Gastrocnemius medialis (tissue), 4 donors: ENCODE results near the gene ZFP36L2. TPM values are rescaled to one million over a fixed set of nuclear protein-coding genes. Genes with fewer than 3 reads are reported as not detected.

Experiments used
- ATAC-seq, 2 donors: fragments of 150-250 bp; one replicate each; pipeline ENCODE4 v1.9.1; 2016
- DNase-seq, 2 donors: peaks; one replicate each; pipeline ENCODE4 v3.0.0-alpha.2; 2019
- H3K27ac ChIP-seq, 4 donors: fragments of 200-600 bp; sonication (generic); 1 replicate in 1 of 4; 2 replicates in 3 of 4; pipeline ENCODE4 v1.5.1; 2016 to 2018; ENCODE audit warnings: mild to moderate bottlenecking in 2 of 4, moderate library complexity in 1 of 4
- H3K27me3 ChIP-seq, 3 donors: fragments of 200-600 bp; sonication (generic) in 2 of 3; 1 replicate in 1 of 3; 2 replicates in 2 of 3; pipeline versions ENCODE4 v1.5.1 to v1.6.0; 2016 to 2019; ENCODE audit warnings: mild to moderate bottlenecking in 1 of 3, moderate library complexity in 1 of 3
- H3K36me3 ChIP-seq, 2 donors: fragments of 200-600 bp; sonication (generic) in 1 of 2; one replicate each; pipeline ENCODE4 v1.5.1; 2017 to 2018
- H3K4me1 ChIP-seq, 2 donors: fragments of 200-600 bp; sonication (generic) in 1 of 2; one replicate each; pipeline ENCODE4 v1.5.1; 2016 to 2017; ENCODE audit warnings: mild to moderate bottlenecking in 2 of 2
- H3K4me3 ChIP-seq, 4 donors: fragments of 200-600 bp; sonication (generic) in 3 of 4; 1 replicate in 1 of 4; 2 replicates in 3 of 4; pipeline ENCODE4 v1.5.1; 2016 to 2019; ENCODE audit warnings: mild to moderate bottlenecking in 2 of 4
- H3K9me3 ChIP-seq, 3 donors: fragments of 200-600 bp; sonication (generic) in 2 of 3; 1 replicate in 1 of 3; 2 replicates in 2 of 3; pipeline ENCODE4 v1.5.1; 2016 to 2019
- POLR2A ChIP-seq, 2 donors: fragments of 450-650 bp; IDR thresholded peaks; one replicate each; pipeline ENCODE4 v1.6.1; 2017; ENCODE audit warnings: antibody characterized with exemption in 2 of 2, mild to moderate bottlenecking in 2 of 2, moderate library complexity in 2 of 2
- in situ Hi-C, 4 donors: fragments of 200-750 bp; cut with MboI; loops; one replicate each; pipeline versions ENCODE4 v1.15.0 to v1.8.0; 2017; ENCODE audit warnings: low sequenced_read_pairs in 4 of 4
- intact Hi-C: fragments of 100-400 bp; cut with DNase I; formaldehyde crosslinking; loops from one replicate; pipeline ENCODE4 v1.15.1; 2023; ENCODE audit warnings: low total_unique reads
- total RNA-seq, 4 donors: library from RNA; depleted of rRNA; stranded (reverse); fragments of >200 nt; gene quantifications; one replicate each; pipeline versions ENCODE4 v1.1.0 to v1.2.3, GENCODE V29; 2016
- TF ChIP-seq, protein P1 (sequence below), 5 experiments: fragments of 450-650 bp in 3 of 5; fragments of 200-600 bp in 2 of 5; sonication (generic) in 2 of 5; IDR thresholded peaks in 4 of 5; conservative IDR thresholded peaks in 1 of 5; 1 replicate in 4 of 5; 2 replicates in 1 of 5; pipeline ENCODE4 v1.5.1; 2016 to 2019; ENCODE audit warnings: antibody characterized with exemption in 5 of 5, mild to moderate bottlenecking in 3 of 5, moderate library complexity in 3 of 5

Gene ZFP36L2
- total RNA-seq, 4 donors from 2014 or later = 15.5 to 58.6 (median 44.8) TPM

DNA sequence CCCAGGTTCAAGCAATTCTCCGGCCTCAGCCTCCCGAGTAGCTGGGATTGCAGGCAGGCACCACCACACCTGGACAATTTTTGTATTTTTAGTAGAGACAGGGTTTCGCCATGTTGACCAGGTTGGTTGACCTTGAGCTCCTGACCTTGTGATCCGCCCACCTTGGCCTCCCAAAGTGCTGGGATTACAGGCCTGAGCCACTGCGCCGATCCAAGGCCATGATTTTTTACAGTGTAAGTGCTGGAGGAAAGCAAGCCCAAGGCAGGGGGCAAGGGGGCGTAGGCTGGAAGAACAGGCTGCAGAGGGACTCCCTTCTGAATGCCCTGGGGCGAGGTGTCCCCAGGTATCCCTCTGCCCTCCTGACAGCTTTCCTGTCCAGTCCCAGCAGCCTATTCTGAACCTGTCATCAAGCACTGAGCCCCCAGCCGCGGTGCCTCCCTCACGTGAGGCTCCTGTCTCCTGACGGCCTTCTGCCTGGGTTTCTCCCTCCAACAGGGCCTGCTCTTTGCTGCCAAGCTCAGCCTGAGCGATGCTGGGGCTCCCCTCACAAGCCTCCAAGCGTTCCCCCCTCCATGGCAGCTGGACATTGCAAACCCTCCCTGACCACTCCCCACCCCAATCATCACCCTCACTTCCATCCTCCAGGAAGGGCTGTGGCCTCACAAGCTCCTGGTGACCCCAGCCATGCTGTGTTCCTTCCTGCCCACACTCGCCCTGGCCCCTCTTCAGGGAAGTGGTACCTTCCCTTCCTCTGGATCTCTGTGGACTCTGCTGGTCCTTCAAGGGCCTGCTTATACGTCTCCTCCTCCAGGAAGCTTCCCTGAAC is 37.6 kb downstream of the ZFP36L2 start:
- TF ChIP-seq POLR2A (IDR thresholded peaks at IDR 0.05) = no peak
- TF ChIP-seq, protein P1, sequence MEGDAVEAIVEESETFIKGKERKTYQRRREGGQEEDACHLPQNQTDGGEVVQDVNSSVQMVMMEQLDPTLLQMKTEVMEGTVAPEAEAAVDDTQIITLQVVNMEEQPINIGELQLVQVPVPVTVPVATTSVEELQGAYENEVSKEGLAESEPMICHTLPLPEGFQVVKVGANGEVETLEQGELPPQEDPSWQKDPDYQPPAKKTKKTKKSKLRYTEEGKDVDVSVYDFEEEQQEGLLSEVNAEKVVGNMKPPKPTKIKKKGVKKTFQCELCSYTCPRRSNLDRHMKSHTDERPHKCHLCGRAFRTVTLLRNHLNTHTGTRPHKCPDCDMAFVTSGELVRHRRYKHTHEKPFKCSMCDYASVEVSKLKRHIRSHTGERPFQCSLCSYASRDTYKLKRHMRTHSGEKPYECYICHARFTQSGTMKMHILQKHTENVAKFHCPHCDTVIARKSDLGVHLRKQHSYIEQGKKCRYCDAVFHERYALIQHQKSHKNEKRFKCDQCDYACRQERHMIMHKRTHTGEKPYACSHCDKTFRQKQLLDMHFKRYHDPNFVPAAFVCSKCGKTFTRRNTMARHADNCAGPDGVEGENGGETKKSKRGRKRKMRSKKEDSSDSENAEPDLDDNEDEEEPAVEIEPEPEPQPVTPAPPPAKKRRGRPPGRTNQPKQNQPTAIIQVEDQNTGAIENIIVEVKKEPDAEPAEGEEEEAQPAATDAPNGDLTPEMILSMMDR (IDR thresholded peaks at IDR 0.05 in 4 of 5, conservative IDR thresholded peaks at IDR 0.05 in 1 of 5) = no peak
- no peak overlapping the region for H3K27ac ChIP-seq
- no peak for DNase-seq
- no peaks in the 10 kb centered on the region for H3K27me3 ChIP-seq
- intact Hi-C loops (no loop called here), in situ Hi-C loops (no loop called here)
- no peaks in the 10 kb centered on the region for H3K9me3 ChIP-seq
- H3K36me3 ChIP-seq = no peaks in the 10 kb centered on the region
- no peak for ATAC-seq
- no peaks in the 10 kb centered on the region for H3K4me1 ChIP-seq
- no peak overlapping the region for H3K4me3 ChIP-seq

DNA sequence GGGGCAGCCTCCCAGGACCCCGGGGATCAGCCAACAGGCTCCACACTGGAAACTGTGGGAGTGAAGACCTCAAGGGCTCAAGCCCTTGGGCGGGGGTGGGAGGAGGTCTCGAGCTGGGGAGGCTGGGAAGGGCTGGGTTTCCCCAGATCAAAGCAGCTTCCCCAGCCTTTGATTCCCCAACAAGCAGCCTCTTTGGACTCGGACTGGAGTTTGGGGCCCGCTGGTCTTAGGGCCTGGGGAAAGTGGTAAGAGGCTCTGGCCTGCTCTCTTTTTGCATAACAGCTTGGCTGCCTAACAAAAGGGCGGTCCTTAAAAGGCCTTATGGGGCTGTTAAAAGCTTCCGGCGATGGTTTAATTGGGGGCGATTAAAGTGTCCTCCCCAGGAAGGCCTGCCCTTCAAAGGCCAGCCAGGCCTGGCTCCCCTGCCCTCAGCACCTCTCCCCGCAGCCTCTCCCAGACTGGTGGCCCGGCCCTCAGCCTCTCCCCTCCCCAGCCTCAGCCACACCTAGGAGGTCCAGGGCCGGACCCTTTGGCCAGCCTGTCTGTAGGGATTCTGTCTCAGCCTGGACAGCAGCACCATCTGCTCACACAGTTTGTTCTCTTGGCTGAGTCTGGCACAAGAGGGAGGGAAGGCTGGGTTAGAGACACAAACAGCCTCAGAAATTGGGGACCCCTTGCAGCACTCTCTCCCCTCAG is 39.6 kb downstream of the ZFP36L2 start:
- peak overlapping the region in 2 of 4 donors; percentile 13 to 36 for H3K27ac ChIP-seq
- intact Hi-C loops (no loop called here), in situ Hi-C loops (no loop called here)
- H3K4me3 ChIP-seq = no peak overlapping the region
- H3K9me3 ChIP-seq = no peaks in the 10 kb centered on the region
- DNase-seq = no peak
- no peaks in the 10 kb centered on the region for H3K36me3 ChIP-seq
- TF ChIP-seq, protein P1 (IDR thresholded peaks at IDR 0.05 in 4 of 5, conservative IDR thresholded peaks at IDR 0.05 in 1 of 5) = no peak
- TF ChIP-seq POLR2A (IDR thresholded peaks at IDR 0.05) = no peak
- no peaks in the 10 kb centered on the region for H3K27me3 ChIP-seq
- ATAC-seq = peak in 1 of 2 donors; percentile 31
- no peaks in the 10 kb centered on the region for H3K4me1 ChIP-seq

DNA sequence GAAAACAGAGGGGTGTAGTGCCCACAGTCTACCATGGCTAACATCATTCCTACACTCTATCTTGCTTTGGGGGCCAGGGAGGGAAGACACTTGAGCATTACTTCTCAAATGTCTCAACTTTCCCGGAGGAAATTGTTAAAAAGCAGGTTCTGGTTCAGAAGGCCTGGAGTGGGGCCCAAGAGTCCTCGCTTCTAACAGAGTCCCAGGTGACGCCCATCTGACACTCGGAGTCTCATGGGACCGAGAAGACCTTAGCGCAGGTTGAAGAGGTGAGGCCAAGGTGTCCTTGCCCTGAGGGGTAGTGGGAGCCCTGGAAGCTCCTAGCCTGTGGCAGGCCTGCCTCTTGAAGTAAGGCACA is 40.1 kb downstream of the ZFP36L2 start:
- intact Hi-C loops (no loop called here), in situ Hi-C loops (no loop called here)
- H3K27ac ChIP-seq = no peak overlapping the region
- no peaks in the 10 kb centered on the region for H3K4me1 ChIP-seq
- TF ChIP-seq, protein P1 (IDR thresholded peaks at IDR 0.05 in 4 of 5, conservative IDR thresholded peaks at IDR 0.05 in 1 of 5) = no peak
- TF ChIP-seq POLR2A (IDR thresholded peaks at IDR 0.05) = no peak
- ATAC-seq (no peak), DNase-seq (no peak)
- H3K4me3 ChIP-seq = no peak overlapping the region
- H3K36me3 ChIP-seq = no peaks in the 10 kb centered on the region
- H3K27me3 ChIP-seq = no peaks in the 10 kb centered on the region
- H3K9me3 ChIP-seq = no peaks in the 10 kb centered on the region

DNA sequence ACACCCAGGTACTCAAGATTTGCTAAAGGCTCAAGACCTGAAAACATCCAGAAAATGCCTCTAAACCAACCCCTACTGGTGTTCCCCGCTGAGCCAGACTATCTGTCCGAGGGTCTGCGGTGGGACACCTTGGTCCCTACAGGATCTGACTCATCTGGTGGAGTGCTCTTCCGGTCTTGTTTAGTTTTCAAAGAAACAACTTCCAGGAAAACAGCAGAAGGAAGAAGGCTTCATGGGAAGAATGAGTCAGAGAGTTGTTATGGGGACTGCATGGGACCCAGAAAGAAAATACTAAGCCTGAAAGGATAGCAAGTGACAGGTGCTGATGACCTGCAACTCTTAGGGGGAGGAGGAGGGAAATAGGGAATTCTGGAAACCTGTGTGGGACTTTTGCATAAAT is 41.3 kb downstream of the ZFP36L2 start:
- DNase-seq (no peak), ATAC-seq (peak in 1 of 2 donors; percentile 41)
- peaks cover 0 to under 1% of the 10 kb centered on the region in 2 donors for H3K4me1 ChIP-seq
- in situ Hi-C loops (no loop called here), intact Hi-C loops (no loop called here)
- no peak for TF ChIP-seq POLR2A (IDR thresholded peaks at IDR 0.05)
- TF ChIP-seq, protein P1 (IDR thresholded peaks at IDR 0.05 in 4 of 5, conservative IDR thresholded peaks at IDR 0.05 in 1 of 5) = no peak
- H3K27ac ChIP-seq = peak overlapping the region in 2 of 4 donors; percentile 14 to 42
- no peaks in the 10 kb centered on the region for H3K27me3 ChIP-seq
- no peak overlapping the region for H3K4me3 ChIP-seq
- no peaks in the 10 kb centered on the region for H3K36me3 ChIP-seq
- no peaks in the 10 kb centered on the region for H3K9me3 ChIP-seq
